ENCODE results near the gene AK9.

AK9 gene

DNA sequence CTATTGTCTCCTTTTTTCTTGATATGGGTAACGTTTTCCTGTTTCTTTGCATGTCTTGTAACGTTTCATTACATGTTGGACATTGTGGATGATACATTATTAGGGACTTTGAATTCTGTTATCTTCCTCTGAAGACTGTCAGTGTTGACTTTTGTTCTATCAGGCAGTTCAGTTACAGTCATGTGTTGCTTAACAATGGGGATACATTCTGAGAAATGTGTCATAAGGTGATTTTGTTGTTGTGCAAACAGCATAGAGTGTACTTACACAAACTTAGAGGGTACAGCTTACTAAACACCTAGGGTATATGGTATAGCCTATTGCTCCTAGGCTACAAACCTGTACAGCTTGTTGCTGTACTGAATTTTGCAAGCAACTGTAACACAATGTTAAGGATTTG is 64.7 kb downstream of the AK9 start:
- TF ChIP-seq, protein P1, sequence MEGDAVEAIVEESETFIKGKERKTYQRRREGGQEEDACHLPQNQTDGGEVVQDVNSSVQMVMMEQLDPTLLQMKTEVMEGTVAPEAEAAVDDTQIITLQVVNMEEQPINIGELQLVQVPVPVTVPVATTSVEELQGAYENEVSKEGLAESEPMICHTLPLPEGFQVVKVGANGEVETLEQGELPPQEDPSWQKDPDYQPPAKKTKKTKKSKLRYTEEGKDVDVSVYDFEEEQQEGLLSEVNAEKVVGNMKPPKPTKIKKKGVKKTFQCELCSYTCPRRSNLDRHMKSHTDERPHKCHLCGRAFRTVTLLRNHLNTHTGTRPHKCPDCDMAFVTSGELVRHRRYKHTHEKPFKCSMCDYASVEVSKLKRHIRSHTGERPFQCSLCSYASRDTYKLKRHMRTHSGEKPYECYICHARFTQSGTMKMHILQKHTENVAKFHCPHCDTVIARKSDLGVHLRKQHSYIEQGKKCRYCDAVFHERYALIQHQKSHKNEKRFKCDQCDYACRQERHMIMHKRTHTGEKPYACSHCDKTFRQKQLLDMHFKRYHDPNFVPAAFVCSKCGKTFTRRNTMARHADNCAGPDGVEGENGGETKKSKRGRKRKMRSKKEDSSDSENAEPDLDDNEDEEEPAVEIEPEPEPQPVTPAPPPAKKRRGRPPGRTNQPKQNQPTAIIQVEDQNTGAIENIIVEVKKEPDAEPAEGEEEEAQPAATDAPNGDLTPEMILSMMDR (IDR thresholded peaks at IDR 0.05; ENCODE audit: extremely low read depth, missing control alignments), result no peak
- no peak for DNase-seq (ENCODE audit: low spot score)

DNA sequence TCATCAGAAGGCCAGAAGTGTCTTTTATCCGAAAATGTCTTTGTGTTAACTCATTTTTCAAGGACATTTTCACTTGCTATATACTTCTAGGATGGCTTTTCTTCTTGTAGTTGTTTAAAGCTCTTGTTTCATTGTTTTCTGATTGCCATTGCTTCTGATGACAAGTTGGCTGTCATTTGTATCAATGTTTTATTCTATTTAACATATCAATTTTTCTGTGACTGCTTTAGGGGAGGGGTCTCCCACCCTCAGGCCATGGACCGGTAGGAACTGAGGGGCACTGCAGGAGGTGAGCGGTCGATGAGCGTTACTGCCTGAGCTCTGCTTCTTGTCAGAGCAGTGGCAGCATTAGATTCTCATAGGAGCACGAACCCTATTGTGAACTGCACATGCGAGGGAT is 65.8 kb downstream of the AK9 start:
- TF ChIP-seq, protein P1 (IDR thresholded peaks at IDR 0.05; ENCODE audit: extremely low read depth, missing control alignments), result no peak
- DNase-seq (ENCODE audit: low spot score), result no peak

DNA sequence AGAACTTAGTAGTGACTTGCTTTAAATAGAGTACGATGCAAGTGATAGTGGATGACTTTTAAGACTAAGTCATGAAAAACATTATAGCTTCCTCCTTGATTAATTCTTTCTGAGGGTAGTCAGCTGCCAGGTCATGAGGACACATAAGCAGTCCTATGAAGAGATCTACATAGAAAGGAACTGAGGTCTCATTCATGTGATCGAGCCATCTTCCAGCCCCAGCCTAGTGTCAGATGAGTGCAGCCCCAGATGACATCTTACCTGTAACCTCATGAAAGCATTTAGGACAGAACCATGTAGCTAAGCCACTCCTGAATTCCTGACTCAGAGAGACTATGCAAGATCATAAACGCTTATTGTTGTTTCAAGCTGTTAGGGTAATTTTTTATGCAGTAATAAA is 67.7 kb downstream of the AK9 start:
- TF ChIP-seq, protein P1 (IDR thresholded peaks at IDR 0.05; ENCODE audit: extremely low read depth, missing control alignments), result no peak
- no peak for DNase-seq (ENCODE audit: low spot score)

DNA sequence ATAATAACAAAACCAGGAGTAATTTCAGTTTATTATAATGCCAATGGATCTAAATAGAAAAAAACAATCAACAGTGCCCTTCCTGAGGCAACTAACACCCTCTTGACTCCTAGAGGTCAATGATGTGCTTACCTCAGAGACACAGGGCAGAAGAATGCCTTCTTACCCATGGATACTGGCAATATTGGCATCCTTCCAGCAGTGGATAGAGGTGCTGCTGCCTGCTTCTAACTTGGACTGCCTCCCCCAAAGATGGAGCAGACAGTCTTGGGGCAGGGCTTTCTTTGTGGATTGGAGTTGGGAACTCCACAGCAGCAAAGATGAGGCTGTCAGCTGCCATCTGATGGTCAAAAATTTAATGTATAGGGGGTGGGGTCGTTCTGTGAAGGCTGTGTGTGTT is 78.7 kb downstream of the AK9 start:
- DNase-seq (ENCODE audit: low spot score), result no peak
- TF ChIP-seq, protein P1 (IDR thresholded peaks at IDR 0.05; ENCODE audit: extremely low read depth, missing control alignments), result no peak

DNA sequence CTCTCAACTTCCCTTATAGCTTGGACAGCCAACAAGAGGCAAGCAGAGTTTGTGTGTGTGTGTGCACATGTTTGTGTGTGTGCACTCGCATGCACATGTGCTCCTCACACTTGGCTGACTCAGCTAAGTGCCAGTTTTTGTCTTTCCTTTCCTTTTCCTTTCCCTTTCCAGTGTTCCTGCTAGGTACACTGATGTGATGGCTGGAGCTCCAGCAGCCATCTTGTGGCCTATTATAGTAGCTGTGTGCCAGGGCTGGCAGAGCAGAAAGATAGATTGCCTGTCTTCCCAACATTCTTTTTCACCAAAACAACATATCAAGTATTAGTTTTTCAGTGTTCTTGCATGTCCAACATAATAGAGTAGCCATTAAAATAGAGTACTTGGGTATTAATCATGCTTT is 79.5 kb downstream of the AK9 start:
- TF ChIP-seq, protein P1 (IDR thresholded peaks at IDR 0.05; ENCODE audit: extremely low read depth, missing control alignments), result no peak
- DNase-seq (ENCODE audit: low spot score), result no peak

DNA sequence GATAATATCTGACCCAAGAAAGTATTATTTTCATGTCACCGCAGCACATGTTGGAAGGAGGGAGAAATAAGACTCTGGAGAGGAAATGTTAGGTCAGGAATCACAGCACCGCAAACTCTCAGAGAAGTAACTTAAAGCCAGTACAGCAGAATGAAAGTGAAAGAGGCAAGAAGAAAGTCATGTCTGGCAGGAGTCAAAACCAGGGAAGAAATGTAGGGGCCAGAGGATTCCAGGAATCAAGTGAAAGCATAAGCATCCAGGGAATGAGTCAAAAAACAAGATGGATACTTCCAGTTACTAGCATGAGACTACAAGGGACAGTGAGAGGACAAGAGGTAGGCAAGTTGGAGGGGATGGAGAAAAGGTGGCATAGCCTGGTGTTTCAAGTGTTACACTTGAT is 80.4 kb downstream of the AK9 start:
- TF ChIP-seq, protein P1 (IDR thresholded peaks at IDR 0.05; ENCODE audit: extremely low read depth, missing control alignments), result no peak
- no peak for DNase-seq (ENCODE audit: low spot score)

DNA sequence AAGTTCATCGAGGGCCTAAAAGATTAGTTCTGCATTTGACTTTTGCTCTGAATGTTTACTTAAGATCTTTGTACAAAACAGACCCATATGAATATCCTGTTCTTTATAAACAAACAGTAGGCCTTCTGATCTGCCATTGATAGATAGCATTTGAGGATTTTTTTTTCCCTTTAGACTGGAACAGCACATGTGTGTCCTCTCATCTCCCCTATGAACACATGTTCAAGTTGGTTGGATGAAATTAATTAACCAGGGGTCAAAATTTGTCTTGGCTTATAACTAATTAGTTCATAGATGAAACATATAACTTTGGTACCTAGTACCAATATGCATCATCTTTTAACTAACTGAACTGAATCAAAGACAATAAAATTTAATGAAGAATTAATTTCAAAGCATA is 81.3 kb downstream of the AK9 start:
- no peak for DNase-seq (ENCODE audit: low spot score)
- TF ChIP-seq, protein P1 (IDR thresholded peaks at IDR 0.05; ENCODE audit: extremely low read depth, missing control alignments), result no peak
